ENCODE data around the gene SERPINA3. TPM values are rescaled to one million over a fixed set of nuclear protein-coding genes. Genes with fewer than 3 reads are reported as not detected.

SERPINA3 gene
- total and polyA plus RNA-seq, 2 donors, result 1.3 to 120 TPM

DNA sequence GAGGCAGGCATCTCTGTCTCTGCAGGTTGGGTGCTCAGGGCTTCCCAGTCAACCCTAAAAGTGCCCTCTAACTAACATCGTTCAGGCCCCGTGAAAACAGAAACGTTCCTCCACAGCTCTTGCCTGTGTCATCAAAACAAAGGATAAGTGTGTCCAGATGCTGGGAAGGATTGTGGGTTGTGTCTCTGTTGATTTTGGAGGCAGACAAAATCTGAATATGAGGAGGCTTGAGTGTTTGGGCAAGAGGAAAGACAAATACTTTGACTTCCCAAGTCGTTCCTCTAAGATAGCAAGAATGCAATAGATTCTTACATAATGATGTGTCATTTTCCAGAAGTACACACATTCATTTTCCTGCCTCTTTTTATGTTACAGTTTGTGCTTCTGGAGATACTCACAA is 52.9 kb downstream of the SERPINA3 start:
- H3K27ac ChIP-seq (ENCODE audit: low read depth in 1 of 2, low read length in 1 of 2), result no peak overlapping the region
- DNase-seq (ENCODE audit: low read depth in 6 of 9, low spot score in 9 of 9), result no peak
- H3K27me3 ChIP-seq (ENCODE audit: control insufficient read depth in 2 of 2, insufficient read depth in 1 of 2, low read length in 1 of 2), result no peaks in the 10 kb centered on the region
- no peaks in the 10 kb centered on the region for H3K4me1 ChIP-seq (ENCODE audit: control insufficient read depth in 2 of 2, insufficient read depth in 2 of 2, low read length in 2 of 2)
- H3K4me3 ChIP-seq (ENCODE audit: low read length in 2 of 2), result no peak overlapping the region
- WGBS, result 84% methylated on average over 4 of the region's 4 CpGs
- H3K9me3 ChIP-seq (ENCODE audit: control insufficient read depth in 2 of 2, insufficient read depth in 1 of 2, low read length in 1 of 2), result no peaks in the 10 kb centered on the region
- H3K36me3 ChIP-seq (ENCODE audit: control insufficient read depth in 2 of 2, insufficient read depth in 2 of 2, low read length in 1 of 2), result no peaks in the 10 kb centered on the region

DNA sequence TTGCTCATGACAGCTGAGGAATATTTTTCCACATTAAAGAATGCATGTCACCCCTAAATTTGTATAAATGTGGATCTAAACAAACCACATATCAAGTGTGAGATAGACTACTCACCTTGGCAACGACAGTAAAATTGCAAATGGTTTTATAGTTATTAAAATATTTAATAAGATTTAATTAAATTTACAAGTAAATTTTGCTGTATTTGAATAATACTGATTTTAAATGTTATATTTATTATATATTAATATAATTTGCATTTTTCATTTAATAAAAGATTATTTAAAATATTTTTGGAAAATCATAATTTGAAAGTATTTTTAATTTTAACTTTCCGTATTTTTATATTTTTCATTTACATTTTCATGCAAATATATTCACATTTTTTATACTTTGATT is 53.4 kb downstream of the SERPINA3 start:
- Histone ChIP-seq H3K27me3 (ENCODE audit: control insufficient read depth in 2 of 2, insufficient read depth in 1 of 2, low read length in 1 of 2) (no peaks in the 10 kb centered on the region), H3K4me1 (ENCODE audit: control insufficient read depth in 2 of 2, insufficient read depth in 2 of 2, low read length in 2 of 2) (no peaks in the 10 kb centered on the region), H3K36me3 (ENCODE audit: control insufficient read depth in 2 of 2, insufficient read depth in 2 of 2, low read length in 1 of 2) (no peaks in the 10 kb centered on the region), H3K9me3 (ENCODE audit: control insufficient read depth in 2 of 2, insufficient read depth in 1 of 2, low read length in 1 of 2) (no peaks in the 10 kb centered on the region), H3K27ac (ENCODE audit: low read depth in 1 of 2, low read length in 1 of 2) (no peak overlapping the region), H3K4me3 (ENCODE audit: low read length in 2 of 2) (no peak overlapping the region)
- 83% methylated on average over 2 of the region's 2 CpGs for WGBS
- no peak for DNase-seq (ENCODE audit: low read depth in 6 of 9, low spot score in 9 of 9)

DNA sequence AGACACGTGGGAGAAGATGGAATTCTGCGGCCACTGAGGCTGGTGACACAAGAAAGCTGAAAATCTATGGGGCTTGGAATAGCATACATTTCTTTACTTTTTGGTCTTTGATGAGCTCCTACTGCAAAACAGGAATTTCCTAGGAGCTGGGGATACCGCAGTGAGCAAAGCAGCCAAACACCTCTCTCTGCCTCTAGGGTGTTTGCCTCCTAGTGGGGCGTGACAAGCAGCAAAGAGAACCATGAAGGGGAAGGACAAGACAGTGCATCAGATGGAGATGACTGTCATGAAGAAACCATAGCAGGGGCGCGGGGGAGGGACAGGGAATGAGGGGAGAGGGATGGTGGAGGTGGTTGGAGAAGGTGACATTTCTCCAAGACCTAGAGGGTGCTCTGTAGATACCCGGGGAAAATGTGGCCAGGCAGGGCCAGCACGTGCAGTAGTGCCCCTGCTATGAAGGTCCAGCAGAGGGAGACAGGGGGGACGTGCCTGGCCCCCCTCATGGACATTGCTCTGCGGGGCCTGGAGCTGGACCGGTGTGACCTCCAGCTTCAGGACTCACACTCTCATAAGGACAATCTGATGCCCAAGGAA is 58.6 kb downstream of the SERPINA3 start:
- no peaks in the 10 kb centered on the region for H3K9me3 ChIP-seq (ENCODE audit: control insufficient read depth in 2 of 2, insufficient read depth in 1 of 2, low read length in 1 of 2)
- no peak for DNase-seq (ENCODE audit: low read depth in 6 of 9, low spot score in 9 of 9)
- 89% methylated on average over 11 of the region's 11 CpGs for WGBS

DNA sequence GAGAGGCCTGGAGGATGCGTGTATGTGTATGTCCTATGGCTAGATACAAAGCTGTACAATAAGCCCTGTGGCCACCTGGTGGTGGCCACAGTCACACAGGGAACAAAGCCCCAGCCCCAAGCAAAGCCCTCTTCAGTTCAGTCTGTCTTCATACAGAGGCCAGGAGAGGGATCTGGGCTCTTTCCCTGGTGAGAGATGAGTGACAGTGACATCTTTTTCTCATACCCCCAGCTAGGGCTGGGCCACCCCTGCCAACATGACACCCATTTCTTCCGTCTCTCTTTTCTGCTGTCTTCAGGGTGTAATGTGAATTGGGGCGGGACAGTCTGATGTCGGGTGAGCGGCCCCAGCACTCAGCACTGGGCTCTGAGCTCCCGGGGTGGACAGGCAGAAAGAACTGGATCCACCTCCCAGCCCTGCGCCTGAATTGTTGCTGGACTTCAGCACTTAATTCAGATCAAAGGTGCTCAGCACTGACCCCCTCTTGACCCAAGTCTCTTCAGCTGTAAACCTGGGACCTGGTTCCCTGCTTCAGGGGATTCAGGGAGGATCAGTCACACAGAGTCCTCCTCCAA is 59.8 kb downstream of the SERPINA3 start:
- Histone ChIP-seq H3K36me3 (ENCODE audit: control insufficient read depth in 2 of 2, insufficient read depth in 2 of 2, low read length in 1 of 2) (no peaks in the 10 kb centered on the region), H3K9me3 (ENCODE audit: control insufficient read depth in 2 of 2, insufficient read depth in 1 of 2, low read length in 1 of 2) (no peaks in the 10 kb centered on the region), H3K4me3 (ENCODE audit: low read length in 2 of 2) (no peak overlapping the region), H3K27me3 (ENCODE audit: control insufficient read depth in 2 of 2, insufficient read depth in 1 of 2, low read length in 1 of 2) (no peaks in the 10 kb centered on the region), H3K27ac (ENCODE audit: low read depth in 1 of 2, low read length in 1 of 2) (no peak overlapping the region), H3K4me1 (ENCODE audit: control insufficient read depth in 2 of 2, insufficient read depth in 2 of 2, low read length in 2 of 2) (no peaks in the 10 kb centered on the region)
- no peak for DNase-seq (ENCODE audit: low read depth in 6 of 9, low spot score in 9 of 9)
- 91% methylated on average over 7 of the region's 7 CpGs for WGBS

More for the DNA sequence above, 58.6 kb downstream of the SERPINA3 start:
- Histone ChIP-seq H3K27ac (ENCODE audit: low read depth in 1 of 2, low read length in 1 of 2) (no peak overlapping the region), H3K36me3 (ENCODE audit: control insufficient read depth in 2 of 2, insufficient read depth in 2 of 2, low read length in 1 of 2) (no peaks in the 10 kb centered on the region), H3K27me3 (ENCODE audit: control insufficient read depth in 2 of 2, insufficient read depth in 1 of 2, low read length in 1 of 2) (no peaks in the 10 kb centered on the region), H3K4me1 (ENCODE audit: control insufficient read depth in 2 of 2, insufficient read depth in 2 of 2, low read length in 2 of 2) (no peaks in the 10 kb centered on the region), H3K4me3 (ENCODE audit: low read length in 2 of 2) (no peak overlapping the region)

DNA sequence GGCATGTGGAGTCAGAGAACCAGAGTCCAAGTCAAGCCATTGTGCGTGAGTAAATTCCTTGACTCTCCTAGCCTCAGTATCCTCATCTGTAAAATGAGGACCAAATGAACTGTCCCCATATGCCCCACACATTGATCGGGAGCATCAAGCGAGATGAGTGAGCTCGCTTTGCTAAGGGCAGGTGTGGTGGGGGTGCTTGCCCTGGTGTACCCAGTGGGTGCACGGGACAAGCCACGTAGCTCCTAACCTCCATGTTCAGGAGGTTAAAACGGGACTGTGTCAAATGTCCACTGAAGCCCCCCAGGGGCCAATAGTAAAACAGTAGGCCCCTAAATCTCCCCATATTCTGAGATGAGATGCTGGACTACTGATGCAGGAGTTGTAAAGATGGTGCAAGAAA is 60.9 kb downstream of the SERPINA3 start:
- Histone ChIP-seq H3K9me3 (ENCODE audit: control insufficient read depth in 2 of 2, insufficient read depth in 1 of 2, low read length in 1 of 2) (no peaks in the 10 kb centered on the region), H3K4me3 (ENCODE audit: low read length in 2 of 2) (no peak overlapping the region), H3K27me3 (ENCODE audit: control insufficient read depth in 2 of 2, insufficient read depth in 1 of 2, low read length in 1 of 2) (no peaks in the 10 kb centered on the region), H3K36me3 (ENCODE audit: control insufficient read depth in 2 of 2, insufficient read depth in 2 of 2, low read length in 1 of 2) (no peaks in the 10 kb centered on the region), H3K27ac (ENCODE audit: low read depth in 1 of 2, low read length in 1 of 2) (no peak overlapping the region), H3K4me1 (ENCODE audit: control insufficient read depth in 2 of 2, insufficient read depth in 2 of 2, low read length in 2 of 2) (no peaks in the 10 kb centered on the region)
- WGBS, result 96% methylated on average over 7 of the region's 7 CpGs
- DNase-seq (ENCODE audit: low read depth in 6 of 9, low spot score in 9 of 9), result no peak

Other genes with a start within 250 kb of the SERPINA3 start
- not detected for gene SERPINA2, start 245.7 kb upstream of the SERPINA3 start, total RNA-seq
- gene SERPINA2, start 245.7 kb upstream of the SERPINA3 start, polyA plus RNA-seq, result 0.09 TPM
- gene SERPINA1, start 223.8 kb upstream of the SERPINA3 start, total RNA-seq, result 9.4 TPM
- gene SERPINA1, start 223.8 kb upstream of the SERPINA3 start, polyA plus RNA-seq, result 26.8 TPM
- 0.14 TPM for gene SERPINA11, start 159.6 kb upstream of the SERPINA3 start, total RNA-seq
- 0.11 TPM for gene SERPINA11, start 159.6 kb upstream of the SERPINA3 start, polyA plus RNA-seq
- 0.05 TPM for gene SERPINA9, start 136.2 kb upstream of the SERPINA3 start, total RNA-seq
- 0.59 TPM for gene SERPINA9, start 136.2 kb upstream of the SERPINA3 start, polyA plus RNA-seq
- 0.05 TPM for gene SERPINA12, start 102.9 kb upstream of the SERPINA3 start, total RNA-seq
- gene SERPINA12, start 102.9 kb upstream of the SERPINA3 start, polyA plus RNA-seq, result 0.71 TPM
- 0.52 TPM for gene SERPINA4, start 50.9 kb upstream of the SERPINA3 start, total RNA-seq
- gene SERPINA4, start 50.9 kb upstream of the SERPINA3 start, polyA plus RNA-seq, result 0.41 TPM
- gene SERPINA5, start 31.0 kb upstream of the SERPINA3 start, total RNA-seq, result 0.24 TPM
- 1.7 TPM for gene SERPINA5, start 31.0 kb upstream of the SERPINA3 start, polyA plus RNA-seq
- gene GSC, start 157.7 kb downstream of the SERPINA3 start, total RNA-seq, result 0.52 TPM
- 0.27 TPM for gene GSC, start 157.7 kb downstream of the SERPINA3 start, polyA plus RNA-seq

Measured in thymus (tissue), 11 donors.